ENCODE results near the gene DRD2. TPM values are rescaled to one million over a fixed set of nuclear protein-coding genes. Genes with fewer than 3 reads are reported as not detected.

DRD2 gene
- total RNA-seq, 1 donor from 2014 or later, result not detected

DNA sequence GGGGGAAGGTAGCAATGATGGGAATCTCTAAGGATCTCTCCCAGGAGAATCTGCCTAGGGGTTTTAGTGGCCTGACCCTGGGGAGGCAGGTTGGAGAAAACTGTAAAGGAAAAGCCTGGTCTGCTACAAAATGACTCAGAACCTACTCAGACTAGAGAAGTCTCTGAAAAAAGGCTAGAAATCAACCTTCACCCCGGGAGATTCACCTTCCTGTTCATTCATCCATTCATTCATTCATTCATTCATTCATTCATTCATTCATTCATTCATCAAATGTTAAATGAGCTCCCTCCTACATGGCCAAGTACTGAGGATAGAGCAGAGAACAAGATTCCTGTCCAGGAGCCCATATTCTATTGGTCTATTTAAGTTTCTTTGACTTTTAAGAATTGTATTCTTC lies 96.5 kb downstream of the DRD2 start:
- Mint-ChIP-seq H3K4me1 (peaks cover 23% of the 10 kb centered on the region), H3K4me3 (no peak overlapping the region), H3K36me3 (ENCODE audit: low read depth) (peaks cover 22% of the 10 kb centered on the region), H3K9me3 (peaks cover 2% of the 10 kb centered on the region), H3K27ac (no peak overlapping the region), H3K27me3 (no peaks in the 10 kb centered on the region)
- intact Hi-C loops (cut with micrococcal nuclease), result no loop called here
- DNase-seq (no peak), ATAC-seq (ENCODE audit: low read depth) (no peak)
- POLR2A ChIA-PET, result no interaction called here
- TF ChIP-seq, protein P1, sequence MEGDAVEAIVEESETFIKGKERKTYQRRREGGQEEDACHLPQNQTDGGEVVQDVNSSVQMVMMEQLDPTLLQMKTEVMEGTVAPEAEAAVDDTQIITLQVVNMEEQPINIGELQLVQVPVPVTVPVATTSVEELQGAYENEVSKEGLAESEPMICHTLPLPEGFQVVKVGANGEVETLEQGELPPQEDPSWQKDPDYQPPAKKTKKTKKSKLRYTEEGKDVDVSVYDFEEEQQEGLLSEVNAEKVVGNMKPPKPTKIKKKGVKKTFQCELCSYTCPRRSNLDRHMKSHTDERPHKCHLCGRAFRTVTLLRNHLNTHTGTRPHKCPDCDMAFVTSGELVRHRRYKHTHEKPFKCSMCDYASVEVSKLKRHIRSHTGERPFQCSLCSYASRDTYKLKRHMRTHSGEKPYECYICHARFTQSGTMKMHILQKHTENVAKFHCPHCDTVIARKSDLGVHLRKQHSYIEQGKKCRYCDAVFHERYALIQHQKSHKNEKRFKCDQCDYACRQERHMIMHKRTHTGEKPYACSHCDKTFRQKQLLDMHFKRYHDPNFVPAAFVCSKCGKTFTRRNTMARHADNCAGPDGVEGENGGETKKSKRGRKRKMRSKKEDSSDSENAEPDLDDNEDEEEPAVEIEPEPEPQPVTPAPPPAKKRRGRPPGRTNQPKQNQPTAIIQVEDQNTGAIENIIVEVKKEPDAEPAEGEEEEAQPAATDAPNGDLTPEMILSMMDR (IDR thresholded peaks at IDR 0.05), result no peak
- CTCF ChIA-PET, result no interaction called here

DNA sequence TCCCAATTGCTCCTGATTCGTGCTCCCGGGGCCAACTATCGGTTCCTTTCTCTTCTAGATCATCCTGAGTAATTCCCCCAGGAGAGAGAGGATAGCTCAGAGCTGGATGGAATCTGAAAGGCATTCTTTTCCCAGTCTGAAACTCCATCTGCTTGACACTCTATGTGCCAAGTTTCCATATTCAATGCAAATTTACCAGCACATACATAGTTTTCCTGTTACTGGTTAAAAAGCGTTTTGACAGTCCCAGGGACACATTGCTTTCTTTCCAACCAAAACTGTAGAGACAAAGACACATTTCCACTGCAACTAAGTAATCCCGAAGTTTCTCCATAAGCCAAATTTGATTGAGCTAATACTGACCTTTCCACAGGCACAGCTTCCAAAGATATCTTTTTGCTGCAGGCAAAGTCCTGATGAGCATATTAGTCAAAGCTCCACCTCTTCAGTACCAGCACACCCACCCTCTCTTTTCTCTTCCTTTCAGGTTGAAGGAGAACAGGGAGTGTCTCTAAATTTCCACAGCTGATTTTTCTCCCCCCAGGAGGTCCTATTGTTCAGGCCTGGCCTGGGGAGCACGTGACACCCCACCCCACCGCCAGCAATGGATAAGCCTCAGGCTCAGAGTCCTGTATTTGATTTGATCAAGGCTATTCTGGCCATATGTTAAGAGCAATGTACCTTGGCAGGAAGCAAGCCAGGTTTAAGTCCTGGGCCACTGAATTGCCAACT lies 97.4 kb downstream of the DRD2 start:
- H3K9me3 Mint-ChIP-seq, result peaks cover 2% of the 10 kb centered on the region
- H3K4me1 Mint-ChIP-seq, result peaks cover 23% of the 10 kb centered on the region
- DNase-seq (no peak), ATAC-seq (ENCODE audit: low read depth) (no peak)
- H3K4me3 Mint-ChIP-seq, result no peak overlapping the region
- POLR2A ChIA-PET, result no interaction called here
- TF ChIP-seq, protein P1 (IDR thresholded peaks at IDR 0.05), result no peak
- H3K36me3 Mint-ChIP-seq (ENCODE audit: low read depth), result peaks cover 30% of the 10 kb centered on the region
- peak overlapping the region; percentile 41 for H3K27ac Mint-ChIP-seq
- CTCF ChIA-PET, result no interaction called here
- no peaks in the 10 kb centered on the region for H3K27me3 Mint-ChIP-seq
- intact Hi-C loops (cut with micrococcal nuclease), result loop anchor here (2.0 kb wide), 1 partner anchor 63 kb away; the partner anchor contains the start of gene TTC12

DNA sequence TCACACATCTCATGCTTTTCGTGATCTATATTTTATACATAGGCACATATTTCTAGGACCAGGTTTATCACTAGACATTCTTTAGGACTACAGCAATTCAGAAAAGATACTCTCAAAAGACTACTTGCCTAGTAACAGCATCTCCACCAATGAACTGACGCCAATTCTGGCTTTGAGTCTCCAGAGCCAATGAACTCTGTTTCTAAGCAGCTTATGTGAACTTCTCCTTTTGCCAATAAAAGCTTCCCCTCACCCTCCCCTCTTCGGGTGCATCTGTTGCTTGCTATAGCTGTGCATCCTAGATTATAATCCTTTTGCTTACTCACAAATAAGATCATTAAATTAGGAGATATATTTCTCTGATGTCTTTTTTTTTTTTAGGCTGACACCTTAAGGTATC lies 99.0 kb downstream of the DRD2 start:
- POLR2A ChIA-PET, result interaction anchor here (1.1 kb wide), 1 partner anchor 15 kb away, joined by 3 read pairs; no protein-coding TSS in a partner anchor
- intact Hi-C loops (cut with micrococcal nuclease), result loop anchor here (2.0 kb wide), 1 partner anchor 61 kb away; the partner anchor contains the start of gene TTC12
- H3K4me1 Mint-ChIP-seq, result peaks cover 23% of the 10 kb centered on the region
- peak overlapping the region; percentile 32 for H3K4me3 Mint-ChIP-seq
- CTCF ChIA-PET, result no interaction called here
- DNase-seq (no peak), ATAC-seq (ENCODE audit: low read depth) (peak; percentile 95)
- peaks cover 34% of the 10 kb centered on the region for H3K36me3 Mint-ChIP-seq (ENCODE audit: low read depth)
- TF ChIP-seq, protein P1 (IDR thresholded peaks at IDR 0.05), result no peak
- peaks cover 2% of the 10 kb centered on the region for H3K9me3 Mint-ChIP-seq
- H3K27me3 Mint-ChIP-seq, result no peaks in the 10 kb centered on the region
- H3K27ac Mint-ChIP-seq, result peak overlapping the region; percentile 85

DNA sequence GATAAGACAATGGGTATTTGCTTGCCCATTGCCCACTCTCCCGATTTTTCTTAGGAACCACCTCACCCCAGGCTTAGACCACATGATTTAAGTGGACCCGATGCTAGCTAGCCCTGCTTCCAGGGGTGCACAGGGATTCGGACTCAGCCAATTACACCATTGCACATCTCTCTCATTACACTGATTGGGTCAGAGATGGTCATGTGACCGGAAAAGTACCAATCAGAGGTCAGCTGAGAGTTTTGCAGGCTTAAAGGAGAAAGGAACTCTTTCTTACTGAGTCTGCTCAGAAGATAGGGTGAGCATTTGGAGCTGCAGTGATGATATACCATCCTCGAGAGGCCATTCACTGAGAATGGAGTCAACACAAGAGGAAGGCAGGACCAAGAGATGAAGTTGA lies 99.8 kb downstream of the DRD2 start:
- intact Hi-C loops (cut with micrococcal nuclease), result no loop called here
- DNase-seq, result no peak
- H3K9me3 Mint-ChIP-seq, result peaks cover 2% of the 10 kb centered on the region
- POLR2A ChIA-PET, result interaction anchor here (1.1 kb wide), 1 partner anchor 14 kb away, joined by 3 read pairs; no protein-coding TSS in a partner anchor
- H3K27ac Mint-ChIP-seq, result peak overlapping the region; percentile 85
- H3K36me3 Mint-ChIP-seq (ENCODE audit: low read depth), result peaks cover 36% of the 10 kb centered on the region
- no peak for ATAC-seq (ENCODE audit: low read depth)
- H3K4me3 Mint-ChIP-seq, result no peak overlapping the region
- CTCF ChIA-PET, result interaction anchor here (0.6 kb wide), 1 partner anchor 887 kb away, joined by 3 read pairs; no protein-coding TSS in a partner anchor
- TF ChIP-seq, protein P1 (IDR thresholded peaks at IDR 0.05), result no peak
- H3K4me1 Mint-ChIP-seq, result peaks cover 23% of the 10 kb centered on the region
- H3K27me3 Mint-ChIP-seq, result no peaks in the 10 kb centered on the region

DNA sequence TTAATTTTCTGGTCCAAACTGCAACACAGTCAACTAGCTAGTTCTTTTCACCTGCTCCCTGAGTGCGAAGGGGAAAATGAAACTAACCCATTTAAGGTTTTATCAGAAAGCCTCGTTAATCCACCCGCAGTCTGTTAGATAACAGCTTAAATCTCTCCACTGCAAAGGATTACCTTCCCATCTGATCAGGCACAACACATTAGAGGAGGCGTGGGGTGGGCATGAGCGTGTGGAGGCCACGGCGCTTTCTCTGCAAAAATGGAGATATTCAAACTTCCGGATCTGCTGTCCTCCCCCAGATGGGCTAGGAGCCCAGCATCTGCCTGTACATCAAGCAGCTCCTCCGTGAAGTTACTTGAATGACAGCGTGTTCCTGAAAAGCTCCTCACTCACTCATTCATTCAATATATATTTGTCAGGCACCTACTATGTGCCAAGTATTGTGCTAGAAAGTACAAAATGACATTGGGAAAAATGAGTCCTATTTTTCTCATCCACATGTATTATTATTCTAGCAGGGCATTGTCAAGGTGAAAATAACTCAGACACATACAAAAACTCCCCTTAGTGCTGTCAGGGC lies 101.1 kb downstream of the DRD2 start:
- Mint-ChIP-seq H3K27me3 (no peaks in the 10 kb centered on the region), H3K27ac (peak overlapping the region; percentile 24), H3K9me3 (no peaks in the 10 kb centered on the region), H3K4me1 (peaks cover 23% of the 10 kb centered on the region), H3K36me3 (ENCODE audit: low read depth) (peaks cover 43% of the 10 kb centered on the region), H3K4me3 (no peak overlapping the region)
- ATAC-seq (ENCODE audit: low read depth) (no peak), DNase-seq (no peak)
- TF ChIP-seq, protein P1 (IDR thresholded peaks at IDR 0.05), result no peak
- CTCF ChIA-PET, result no interaction called here
- intact Hi-C loops (cut with micrococcal nuclease), result no loop called here
- POLR2A ChIA-PET, result no interaction called here

Data from activated B cell treated with CpG ODN at 0.5 μM for 24 hours (primary cell).